Tibial nerve (tissue), 3 donors: ENCODE measurements around the gene DYNC2I2.

ENCODE experiments used
- POLR2A ChIP-seq, 2 donors: fragments of 450-650 bp; IDR thresholded peaks; one replicate each; pipeline ENCODE4 v1.6.1; 2017; ENCODE audit warnings: antibody characterized with exemption in 2 of 2, mild to moderate bottlenecking in 2 of 2, moderate library complexity in 2 of 2
- TF ChIP-seq, protein P1 (sequence below), 5 experiments: fragments of 200-600 bp in 3 of 5; fragments of 450-650 bp in 2 of 5; sonication (generic) in 3 of 5; IDR thresholded peaks; one replicate each; pipeline ENCODE4 v1.5.1; 2016 to 2019; ENCODE audit warnings: antibody characterized with exemption in 5 of 5, mild to moderate bottlenecking in 3 of 5, moderate library complexity in 2 of 5

DNA sequence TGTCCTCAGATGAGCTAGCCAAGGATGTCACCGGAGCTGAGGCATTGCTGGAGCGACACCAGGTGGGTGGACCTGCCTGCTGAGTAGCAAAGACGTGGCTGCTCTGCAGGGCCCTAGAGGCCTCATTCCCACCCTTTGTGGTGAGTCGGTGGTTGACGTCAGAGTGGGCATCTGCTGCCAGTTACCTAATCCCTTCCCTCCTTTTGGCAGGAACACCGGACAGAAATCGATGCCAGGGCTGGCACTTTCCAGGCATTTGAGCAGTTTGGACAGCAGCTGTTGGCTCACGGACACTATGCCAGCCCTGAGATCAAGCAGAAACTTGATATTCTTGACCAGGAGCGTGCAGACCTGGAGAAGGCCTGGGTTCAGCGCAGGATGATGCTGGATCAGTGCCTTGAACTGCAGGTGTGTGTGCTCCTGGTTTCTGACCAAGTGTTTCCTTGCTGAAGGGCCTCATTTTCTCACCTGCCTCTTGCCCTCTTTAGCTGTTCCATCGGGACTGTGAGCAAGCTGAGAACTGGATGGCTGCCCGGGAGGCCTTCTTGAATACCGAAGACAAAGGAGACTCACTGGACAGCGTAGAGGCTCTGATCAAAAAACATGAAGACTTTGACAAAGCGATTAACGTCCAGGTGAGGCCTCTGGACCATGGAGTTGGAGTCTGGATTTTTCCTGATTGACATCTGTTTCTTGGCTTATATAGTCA lies 48.9 kb downstream of the DYNC2I2 start:
- TF ChIP-seq POLR2A (IDR thresholded peaks at IDR 0.05): no peak
- TF ChIP-seq, protein P1, sequence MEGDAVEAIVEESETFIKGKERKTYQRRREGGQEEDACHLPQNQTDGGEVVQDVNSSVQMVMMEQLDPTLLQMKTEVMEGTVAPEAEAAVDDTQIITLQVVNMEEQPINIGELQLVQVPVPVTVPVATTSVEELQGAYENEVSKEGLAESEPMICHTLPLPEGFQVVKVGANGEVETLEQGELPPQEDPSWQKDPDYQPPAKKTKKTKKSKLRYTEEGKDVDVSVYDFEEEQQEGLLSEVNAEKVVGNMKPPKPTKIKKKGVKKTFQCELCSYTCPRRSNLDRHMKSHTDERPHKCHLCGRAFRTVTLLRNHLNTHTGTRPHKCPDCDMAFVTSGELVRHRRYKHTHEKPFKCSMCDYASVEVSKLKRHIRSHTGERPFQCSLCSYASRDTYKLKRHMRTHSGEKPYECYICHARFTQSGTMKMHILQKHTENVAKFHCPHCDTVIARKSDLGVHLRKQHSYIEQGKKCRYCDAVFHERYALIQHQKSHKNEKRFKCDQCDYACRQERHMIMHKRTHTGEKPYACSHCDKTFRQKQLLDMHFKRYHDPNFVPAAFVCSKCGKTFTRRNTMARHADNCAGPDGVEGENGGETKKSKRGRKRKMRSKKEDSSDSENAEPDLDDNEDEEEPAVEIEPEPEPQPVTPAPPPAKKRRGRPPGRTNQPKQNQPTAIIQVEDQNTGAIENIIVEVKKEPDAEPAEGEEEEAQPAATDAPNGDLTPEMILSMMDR (IDR thresholded peaks at IDR 0.05): no peak
